SK-N-MC (cell line): Measurements from ENCODE around the gene HBZ.

Experiments used
- EZH2 ChIP-seq: fragments of 200-600 bp; sonication (generic); IDR thresholded peaks from one replicate; pipeline ENCODE4 v1.6.1; 2017; ENCODE audit warnings: antibody characterized with exemption
- FOXP2 ChIP-seq: optimal IDR thresholded peaks from 2 replicates; pipeline ENCODE3; 2011; ENCODE audit warnings: mild to moderate bottlenecking, moderate library complexity; ENCODE audit not compliant: insufficient read depth; ENCODE audit errors: extremely low read length, control extremely low read depth
- POLR2AphosphoS5 ChIP-seq: IDR thresholded peaks from 2 replicates; pipeline ENCODE4 v1.6.1; 2012; ENCODE audit warnings: mild to moderate bottlenecking, low read depth, low read length, borderline replicate concordance

DNA sequence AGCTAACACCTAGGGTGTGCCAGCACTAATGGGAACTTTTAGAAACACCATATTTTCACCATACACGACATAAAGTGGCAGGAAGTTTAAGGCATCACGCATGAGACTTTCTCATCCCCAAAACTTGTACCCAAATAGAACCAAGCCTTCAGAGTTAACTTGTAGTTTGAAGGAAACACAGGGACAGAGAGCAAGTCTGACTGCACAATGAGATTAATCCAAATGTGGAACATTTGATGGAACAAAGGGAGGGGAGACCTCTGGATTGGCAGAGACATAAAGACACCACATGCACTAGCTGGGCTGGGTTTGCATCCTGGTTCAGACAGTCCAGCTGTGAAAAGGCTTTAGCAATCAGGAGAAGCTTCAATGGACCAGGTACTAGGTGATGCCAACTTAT lies 38.1 kb upstream of the HBZ start:
- TF ChIP-seq EZH2 (no peak), POLR2AphosphoS5 (no peak), FOXP2 (no peak)
